ENCODE measurements around the gene ZKSCAN4.

Gene ZKSCAN4

GRCh38 chr6:28248916-28249315, 3.2 kb downstream of the ZKSCAN4 start:
- Histone ChIP-seq H3K27me3 (ENCODE audit: control insufficient read depth, insufficient read depth, low read length) (no peaks in the 10 kb centered on the region), H3K9ac (ENCODE audit: low read length) (no peak overlapping the region), H3K4me3 (ENCODE audit: low read depth, low read length) (no peak overlapping the region), H3K4me1 (ENCODE audit: control insufficient read depth, insufficient read depth, low read length) (peaks cover 11% of the 10 kb centered on the region; the same call in 1 of the 2 replicates), H3K9me3 (ENCODE audit: control insufficient read depth, insufficient read depth, low read depth, low read length) (no peaks in the 10 kb centered on the region), H3K27ac (ENCODE audit: low read depth, low read length) (no peak overlapping the region), H3K36me3 (ENCODE audit: control insufficient read depth, insufficient read depth, low read length) (peaks cover 40% of the 10 kb centered on the region)

- Histone ChIP-seq H3K9me3 (ENCODE audit: control insufficient read depth, insufficient read depth, low read depth, low read length) (no peaks in the 10 kb centered on the region), H3K27me3 (ENCODE audit: control insufficient read depth, insufficient read depth, low read length) (no peaks in the 10 kb centered on the region), H3K4me1 (ENCODE audit: control insufficient read depth, insufficient read depth, low read length) (no peaks in the 10 kb centered on the region), H3K9ac (ENCODE audit: low read length) (no peak overlapping the region), H3K27ac (ENCODE audit: low read depth, low read length) (no peak overlapping the region), H3K4me3 (ENCODE audit: low read depth, low read length) (no peak overlapping the region), H3K36me3 (ENCODE audit: control insufficient read depth, insufficient read depth, low read length) (peaks cover 43% of the 10 kb centered on the region)
Measured at GRCh38 chr6:28245206-28245941, 6.7 kb downstream of the ZKSCAN4 start.

- Histone ChIP-seq H3K4me1 (ENCODE audit: control insufficient read depth, insufficient read depth, low read length) (no peaks in the 10 kb centered on the region), H3K36me3 (ENCODE audit: control insufficient read depth, insufficient read depth, low read length) (peaks cover 43% of the 10 kb centered on the region), H3K27ac (ENCODE audit: low read depth, low read length) (no peak overlapping the region), H3K9me3 (ENCODE audit: control insufficient read depth, insufficient read depth, low read depth, low read length) (no peaks in the 10 kb centered on the region), H3K27me3 (ENCODE audit: control insufficient read depth, insufficient read depth, low read length) (no peaks in the 10 kb centered on the region), H3K9ac (ENCODE audit: low read length) (no peak overlapping the region), H3K4me3 (ENCODE audit: low read depth, low read length) (no peak overlapping the region)
Measured at GRCh38 chr6:28243946-28244345, 8.1 kb downstream of the ZKSCAN4 start.

- Histone ChIP-seq H3K9ac (ENCODE audit: low read length) (no peak overlapping the region), H3K9me3 (ENCODE audit: control insufficient read depth, insufficient read depth, low read depth, low read length) (no peaks in the 10 kb centered on the region), H3K4me1 (ENCODE audit: control insufficient read depth, insufficient read depth, low read length) (peaks cover 6% of the 10 kb centered on the region; the same call in 1 of the 2 replicates), H3K27me3 (ENCODE audit: control insufficient read depth, insufficient read depth, low read length) (no peaks in the 10 kb centered on the region), H3K27ac (ENCODE audit: low read depth, low read length) (no peak overlapping the region), H3K4me3 (ENCODE audit: low read depth, low read length) (no peak overlapping the region), H3K36me3 (ENCODE audit: control insufficient read depth, insufficient read depth, low read length) (peaks cover 26% of the 10 kb centered on the region)
Measured at GRCh38 chr6:28240471-28240870, 11.6 kb downstream of the ZKSCAN4 start.

GRCh38 chr6:28239636-28240035, 12.4 kb downstream of the ZKSCAN4 start:
- Histone ChIP-seq H3K27me3 (ENCODE audit: control insufficient read depth, insufficient read depth, low read length) (no peaks in the 10 kb centered on the region), H3K36me3 (ENCODE audit: control insufficient read depth, insufficient read depth, low read length) (peaks cover 17% of the 10 kb centered on the region), H3K27ac (ENCODE audit: low read depth, low read length) (no peak overlapping the region), H3K4me1 (ENCODE audit: control insufficient read depth, insufficient read depth, low read length) (peaks cover 6% of the 10 kb centered on the region; the same call in 1 of the 2 replicates), H3K4me3 (ENCODE audit: low read depth, low read length) (no peak overlapping the region), H3K9ac (ENCODE audit: low read length) (no peak overlapping the region), H3K9me3 (ENCODE audit: control insufficient read depth, insufficient read depth, low read depth, low read length) (no peaks in the 10 kb centered on the region)

GRCh38 chr6:28235912-28236452, 16.1 kb downstream of the ZKSCAN4 start:
- H3K4me3 ChIP-seq (ENCODE audit: low read depth, low read length), result no peak overlapping the region
- no peak overlapping the region for H3K27ac ChIP-seq (ENCODE audit: low read depth, low read length)
- no peaks in the 10 kb centered on the region for H3K27me3 ChIP-seq (ENCODE audit: control insufficient read depth, insufficient read depth, low read length)
- H3K36me3 ChIP-seq (ENCODE audit: control insufficient read depth, insufficient read depth, low read length), result peaks cover 38% of the 10 kb centered on the region
- H3K9me3 ChIP-seq (ENCODE audit: control insufficient read depth, insufficient read depth, low read depth, low read length), result no peaks in the 10 kb centered on the region
- peaks cover 6% of the 10 kb centered on the region; the same call in 1 of the 2 replicates for H3K4me1 ChIP-seq (ENCODE audit: control insufficient read depth, insufficient read depth, low read length)
- no peak overlapping the region for H3K9ac ChIP-seq (ENCODE audit: low read length)

GRCh38 chr6:28232785-28233184, 19.3 kb downstream of the ZKSCAN4 start:
- Histone ChIP-seq H3K4me3 (ENCODE audit: low read depth, low read length) (no peak overlapping the region), H3K27ac (ENCODE audit: low read depth, low read length) (no peak overlapping the region), H3K27me3 (ENCODE audit: control insufficient read depth, insufficient read depth, low read length) (no peaks in the 10 kb centered on the region), H3K36me3 (ENCODE audit: control insufficient read depth, insufficient read depth, low read length) (peaks cover 60% of the 10 kb centered on the region), H3K9ac (ENCODE audit: low read length) (no peak overlapping the region), H3K9me3 (ENCODE audit: control insufficient read depth, insufficient read depth, low read depth, low read length) (no peaks in the 10 kb centered on the region), H3K4me1 (ENCODE audit: control insufficient read depth, insufficient read depth, low read length) (peaks cover 6% of the 10 kb centered on the region; the same call in 1 of the 2 replicates)

GRCh38 chr6:28226460-28226859, 25.6 kb downstream of the ZKSCAN4 start:
- peaks cover 30% of the 10 kb centered on the region for H3K27me3 ChIP-seq (ENCODE audit: control insufficient read depth, insufficient read depth, low read length)
- H3K9ac ChIP-seq (ENCODE audit: low read length), result no peak overlapping the region
- H3K4me1 ChIP-seq (ENCODE audit: control insufficient read depth, insufficient read depth, low read length), result no peaks in the 10 kb centered on the region
- peaks cover 43% of the 10 kb centered on the region for H3K36me3 ChIP-seq (ENCODE audit: control insufficient read depth, insufficient read depth, low read length)
- H3K4me3 ChIP-seq (ENCODE audit: low read depth, low read length), result peak overlapping the region; percentile 93
- H3K27ac ChIP-seq (ENCODE audit: low read depth, low read length), result no peak overlapping the region
- no peaks in the 10 kb centered on the region for H3K9me3 ChIP-seq (ENCODE audit: control insufficient read depth, insufficient read depth, low read depth, low read length)

- peaks cover 31% of the 10 kb centered on the region for H3K36me3 ChIP-seq (ENCODE audit: control insufficient read depth, insufficient read depth, low read length)
- H3K27ac ChIP-seq (ENCODE audit: low read depth, low read length), result no peak within 1 kb of the TSS; the same call in 1 of the 2 replicates
- no peaks in the 10 kb centered on the region for H3K9me3 ChIP-seq (ENCODE audit: control insufficient read depth, insufficient read depth, low read depth, low read length)
- H3K4me3 ChIP-seq (ENCODE audit: low read depth, low read length), result peak within 1 kb of the TSS; percentile 93
- peaks cover 43% of the 10 kb centered on the region for H3K27me3 ChIP-seq (ENCODE audit: control insufficient read depth, insufficient read depth, low read length)
- H3K4me1 ChIP-seq (ENCODE audit: control insufficient read depth, insufficient read depth, low read length), result no peaks in the 10 kb centered on the region
- H3K9ac ChIP-seq (ENCODE audit: low read length), result peak within 1 kb of the TSS; percentile 81
Measured at GRCh38 chr6:28225056-28225834, 26.8 kb downstream of the ZKSCAN4 start, which contains the start of gene ZSCAN9. TSS of gene ZSCAN9 (plus strand) at chr6:28225275. CDS start at chr6:28227085, 1,810 bp downstream.

GRCh38 chr6:28224131-28225055, 27.7 kb downstream of the ZKSCAN4 start:
- H3K4me1 ChIP-seq (ENCODE audit: control insufficient read depth, insufficient read depth, low read length), result no peaks in the 10 kb centered on the region
- H3K36me3 ChIP-seq (ENCODE audit: control insufficient read depth, insufficient read depth, low read length), result peaks cover 25% of the 10 kb centered on the region
- peak overlapping the region; percentile 81 for H3K9ac ChIP-seq (ENCODE audit: low read length)
- H3K9me3 ChIP-seq (ENCODE audit: control insufficient read depth, insufficient read depth, low read depth, low read length), result no peaks in the 10 kb centered on the region
- H3K4me3 ChIP-seq (ENCODE audit: low read depth, low read length), result peak overlapping the region; percentile 93
- peaks cover 51% of the 10 kb centered on the region for H3K27me3 ChIP-seq (ENCODE audit: control insufficient read depth, insufficient read depth, low read length)
- H3K27ac ChIP-seq (ENCODE audit: low read depth, low read length), result no peak overlapping the region; the same call in 1 of the 2 replicates

All from HUES6 (cell line).